ENCODE measurements around the gene CDKAL1.

- TF ChIP-seq REST (IDR thresholded peaks at IDR 0.05; ENCODE audit: insufficient read depth in 1 of 2, low read depth in 2 of 2, low read length in 2 of 2) (no peak), SIN3A (IDR thresholded peaks at IDR 0.05; ENCODE audit: borderline replicate concordance, insufficient read depth, low read length) (no peak)
Measured at GRCh38 chr6:21220271-21220987, 686.2 kb downstream of the CDKAL1 start.
